Endodermal cell (in vitro differentiated cells): ENCODE data around the gene CDK9. TPM values are rescaled to one million over a fixed set of nuclear protein-coding genes. Genes with fewer than 3 reads are reported as not detected.

ENCODE experiments used
- DNase-seq: peaks from one replicate; pipeline ENCODE4 v3.0.0-alpha.2; 2017
- H3K27ac ChIP-seq: 2 replicates; pipeline ENCODE4 v1.5.1; 2013; ENCODE audit warnings: mild to moderate bottlenecking, low read depth, low read length, moderate library complexity
- H3K27me3 ChIP-seq: 2 replicates; pipeline ENCODE4 v1.6.1; 2013; ENCODE audit warnings: mild to moderate bottlenecking, low read length, moderate library complexity; ENCODE audit not compliant: insufficient read depth, control insufficient read depth, poor library complexity, severe bottlenecking
- H3K36me3 ChIP-seq: 2 replicates; pipeline ENCODE4 v1.7.0; 2013; ENCODE audit warnings: mild to moderate bottlenecking, low read length, moderate library complexity; ENCODE audit not compliant: control insufficient read depth, insufficient read depth
- H3K4me1 ChIP-seq: one replicate; pipeline ENCODE4 v1.7.0; 2013; ENCODE audit warnings: low read length; ENCODE audit not compliant: control insufficient read depth, insufficient read depth
- H3K4me3 ChIP-seq: 2 replicates; pipeline ENCODE4 v1.5.1; 2013; ENCODE audit warnings: mild to moderate bottlenecking, low read length, moderate library complexity
- H3K9ac ChIP-seq: 2 replicates; pipeline ENCODE4 v1.6.1; 2013; ENCODE audit warnings: mild to moderate bottlenecking, low read length, moderate library complexity; ENCODE audit not compliant: poor library complexity, severe bottlenecking; ENCODE audit errors: extremely low read depth
- H3K9me3 ChIP-seq: 2 replicates; pipeline ENCODE4 v1.6.1; 2013; ENCODE audit warnings: mild to moderate bottlenecking, low read length, moderate library complexity; ENCODE audit not compliant: control insufficient read depth
- H3K27ac Mint-ChIP-seq: 2 replicates; pipeline ENCODE4 v1.8.0; 2020; ENCODE audit warnings: mixed read lengths
- H3K27me3 Mint-ChIP-seq: 2 replicates; pipeline ENCODE4 v1.8.0; 2021; ENCODE audit warnings: mild to moderate bottlenecking, mixed read lengths; ENCODE audit not compliant: insufficient read depth
- H3K36me3 Mint-ChIP-seq: 2 replicates; pipeline ENCODE4 v1.8.0; 2020; ENCODE audit warnings: low read depth, mixed read lengths
- H3K4me1 Mint-ChIP-seq: 2 replicates; pipeline ENCODE4 v1.8.0; 2020; ENCODE audit warnings: mixed read lengths
- H3K4me3 Mint-ChIP-seq: 2 replicates; pipeline ENCODE4 v1.8.0; 2020; ENCODE audit warnings: mild to moderate bottlenecking, moderate library complexity, mixed read lengths
- H3K9me3 Mint-ChIP-seq: 2 replicates; pipeline ENCODE4 v1.8.0; 2020; ENCODE audit warnings: mild to moderate bottlenecking, mixed read lengths
- CTCF ChIP-seq: fragments of 200-600 bp; sonication (generic); conservative IDR thresholded peaks from 2 replicates; pipeline ENCODE4 v1.5.0; 2021; ENCODE audit warnings: antibody characterized with exemption, mild to moderate bottlenecking
- WGBS, 2 experiments: methylation state at CpG; one replicate each; pipeline versions ENCODE4 v1.1.5 to v1.1.7; 2013; ENCODE audit warnings: missing lambda C conversion rate in 2 of 2, mixed read lengths in 1 of 2; ENCODE audit not compliant: insufficient coverage in 1 of 2, insufficient read length in 1 of 2; 5-methylcytosine and 5-hydroxymethylcytosine counted together
- long read RNA-seq, 4 experiments: library from polyadenylated mRNA in 2 of 4; library from RNA in 1 of 4; library from capped mRNA in 1 of 4; stranded (forward) in 3 of 4; unstranded in 1 of 4; transcript quantifications; one replicate each; pipeline ENCODE4 v2.0.0, GENCODE V29; 2020 to 2021; ENCODE audit warnings: inconsistent platforms in 1 of 4
- polyA plus RNA-seq, 2 experiments: library from polyadenylated mRNA; stranded (reverse); fragments of 50-300 nt; gene quantifications; one replicate each; pipeline ENCODE4 v1.2.3, GENCODE V29; 2013
- total RNA-seq, 2 donors: library from RNA; stranded (reverse); fragmentation: NEBNext Ultra II Directional in 1 of 2; extraction: Animal tissue kit (Norgen Biotek cat#: 25700) in 1 of 2; gene quantifications; 2 replicates in 1 of 2; 3 replicates in 1 of 2; pipeline ENCODE4 v1.2.1, GENCODE V29; 2021

The CDK9 gene
- 100 to 1,000 TPM in 1 of 2 donors, 10 to 100 TPM in 1; 97.1 to 101 TPM for total RNA-seq
- polyA plus RNA-seq (2013, experiment 1 of 2) = 58.2 TPM
- polyA plus RNA-seq (2013, experiment 2 of 2) = 58.0 TPM
- long read RNA-seq, experiment 1, transcript CDK9-201 (7 exons, 2,463 nt) = major isoform, 16 of 22 reads
- long read RNA-seq, experiment 1, partial matches to known transcripts = 5 of 22 reads
- long read RNA-seq, experiment 1, other reads (novel, unspliced or antisense) = 1 of 22 reads
- long read RNA-seq, experiment 2, transcript CDK9-201 (7 exons, 2,463 nt) = major isoform, 153 of 176 reads
- long read RNA-seq, experiment 2, partial matches to known transcripts = 2 of 176 reads
- long read RNA-seq, experiment 2, other reads (novel, unspliced or antisense) = 19 of 176 reads
- long read RNA-seq, experiment 3, transcript CDK9-201 (7 exons, 2,463 nt) = major isoform, 107 of 125 reads
- long read RNA-seq, experiment 3, partial matches to known transcripts = 2 of 125 reads
- long read RNA-seq, experiment 3, other reads (novel, unspliced or antisense) = 13 of 125 reads
- long read RNA-seq, experiment 4, transcript CDK9-201 (7 exons, 2,463 nt) = major isoform, 19 of 22 reads
- long read RNA-seq, experiment 4, partial matches to known transcripts = 0 of 22 reads
- long read RNA-seq, experiment 4, other reads (novel, unspliced or antisense) = 3 of 22 reads

GRCh38 chr9:127785933-127786772 lies at the start of gene CDK9:
Gene CDK9 (plus strand): TSS chr9:127786034. CDS start chr9:127786149, 115 bp downstream.
- Mint-ChIP-seq H3K4me3 (peak within 1 kb of the TSS; percentile 92), H3K9me3 (no peaks in the 10 kb centered on the region), H3K4me1 (peaks cover 6% of the 10 kb centered on the region), H3K36me3 (peaks cover 41% of the 10 kb centered on the region), H3K27ac (peak within 1 kb of the TSS; percentile 88), H3K27me3 (no peaks in the 10 kb centered on the region)
- H3K36me3 ChIP-seq = peaks cover 45% of the 10 kb centered on the region
- H3K4me1 ChIP-seq = no peaks in the 10 kb centered on the region
- no peaks in the 10 kb centered on the region for H3K9me3 ChIP-seq
- H3K27me3 ChIP-seq = no peaks in the 10 kb centered on the region
- WGBS, 2 experiments = 0 to 1% methylated on average over 28 to 75 of the region's 75 CpGs
- DNase-seq = peak; percentile 97
- no peak for TF ChIP-seq CTCF
- peak within 1 kb of the TSS; percentile 88 for H3K4me3 ChIP-seq
- peak within 1 kb of the TSS; percentile 57 for H3K9ac ChIP-seq
- H3K27ac ChIP-seq = peak within 1 kb of the TSS; percentile 79

GRCh38 chr9:127738666-127739065 lies 47.2 kb upstream of the CDK9 start:
- Histone ChIP-seq H3K4me1 (no peaks in the 10 kb centered on the region), H3K9ac (no peak overlapping the region), H3K9me3 (no peaks in the 10 kb centered on the region), H3K36me3 (no peaks in the 10 kb centered on the region), H3K27me3 (peaks cover 10% of the 10 kb centered on the region), H3K4me3 (no peak overlapping the region), H3K27ac (no peak overlapping the region)
- 91 to 93% methylated on average over 11 to 13 of the region's 13 CpGs for WGBS, 2 experiments
- Mint-ChIP-seq H3K27me3 (peaks cover 8% of the 10 kb centered on the region), H3K36me3 (no peaks in the 10 kb centered on the region), H3K27ac (no peak overlapping the region), H3K4me3 (no peak overlapping the region), H3K9me3 (no peaks in the 10 kb centered on the region), H3K4me1 (peaks cover 2% of the 10 kb centered on the region)
- no peak for DNase-seq
- TF ChIP-seq CTCF = no peak

GRCh38 chr9:127739614-127740330 lies 46.1 kb upstream of the CDK9 start:
- Mint-ChIP-seq H3K27me3 (peaks cover 8% of the 10 kb centered on the region), H3K27ac (no peak overlapping the region), H3K9me3 (no peaks in the 10 kb centered on the region), H3K36me3 (no peaks in the 10 kb centered on the region), H3K4me3 (no peak overlapping the region), H3K4me1 (peaks cover 2% of the 10 kb centered on the region)
- no peaks in the 10 kb centered on the region for H3K9me3 ChIP-seq
- H3K4me3 ChIP-seq = no peak overlapping the region
- no peaks in the 10 kb centered on the region for H3K4me1 ChIP-seq
- no peak for DNase-seq
- H3K27me3 ChIP-seq = peaks cover 10% of the 10 kb centered on the region
- TF ChIP-seq CTCF = no peak
- H3K27ac ChIP-seq = no peak overlapping the region
- no peak overlapping the region for H3K9ac ChIP-seq
- H3K36me3 ChIP-seq = no peaks in the 10 kb centered on the region
- WGBS, 2 experiments = 88 to 96% methylated on average over 11 to 19 of the region's 19 CpGs
